Measurements from ENCODE around the gene KNCN.

Gene KNCN

DNA sequence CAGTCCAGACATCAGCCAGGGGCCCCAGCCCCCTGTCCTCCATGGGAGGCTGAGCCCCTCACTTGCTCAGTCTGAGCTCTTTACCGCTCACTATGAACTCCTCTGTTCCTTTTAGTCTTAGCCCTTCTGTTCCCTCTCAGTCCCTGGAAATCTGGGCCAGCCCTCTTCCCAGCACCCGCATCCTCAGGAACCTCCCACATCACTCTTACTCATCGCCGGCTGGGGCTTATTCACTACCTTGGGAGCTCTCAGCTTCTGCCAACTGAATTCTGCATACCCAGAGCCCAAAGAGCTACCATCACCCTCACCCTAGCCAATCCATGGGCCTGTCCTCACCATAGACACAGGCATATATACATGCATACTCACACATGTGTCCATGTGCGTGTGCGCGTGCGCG is 11.5 kb downstream of the KNCN start:
- DNase-seq: no peak

DNA sequence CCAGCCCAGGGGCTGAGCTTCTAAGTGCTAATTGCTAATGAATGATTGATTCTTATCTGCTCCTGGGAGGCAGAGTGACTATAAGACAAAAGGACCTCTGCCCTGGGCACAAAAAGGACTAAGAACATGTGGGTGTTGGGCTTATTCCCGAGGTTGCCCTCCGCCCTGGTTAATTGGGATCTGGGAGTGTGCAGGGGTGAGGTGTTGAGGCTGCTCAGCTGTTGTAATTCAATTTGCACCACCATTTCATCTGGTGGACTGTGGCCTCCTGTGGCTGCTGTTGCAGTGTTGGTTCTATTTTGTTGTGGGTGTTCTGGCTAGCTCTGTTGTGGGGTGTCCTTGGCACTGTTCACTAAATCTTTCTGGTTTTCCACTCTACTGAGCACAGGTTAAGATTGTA is 13.3 kb downstream of the KNCN start:
- DNase-seq: no peak

DNA sequence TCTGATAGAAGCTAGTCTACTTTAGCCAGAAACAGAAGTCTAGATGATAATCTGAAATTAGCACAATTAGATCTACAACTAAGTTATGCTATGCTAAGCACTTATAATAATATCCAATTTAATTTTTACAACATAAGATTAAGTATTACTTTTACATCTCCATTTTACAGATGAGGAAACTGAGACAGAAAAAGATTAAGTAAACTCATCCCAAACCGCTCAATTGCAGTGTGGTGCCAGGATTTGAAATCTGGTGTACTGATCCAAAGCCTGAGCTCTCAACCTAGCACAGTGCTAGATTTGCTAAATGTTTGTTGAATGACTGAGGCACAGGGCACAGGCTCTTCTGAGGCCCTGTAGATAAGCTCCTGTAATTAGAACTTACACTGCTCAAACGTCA is 13.8 kb downstream of the KNCN start:
- no peak for DNase-seq

DNA sequence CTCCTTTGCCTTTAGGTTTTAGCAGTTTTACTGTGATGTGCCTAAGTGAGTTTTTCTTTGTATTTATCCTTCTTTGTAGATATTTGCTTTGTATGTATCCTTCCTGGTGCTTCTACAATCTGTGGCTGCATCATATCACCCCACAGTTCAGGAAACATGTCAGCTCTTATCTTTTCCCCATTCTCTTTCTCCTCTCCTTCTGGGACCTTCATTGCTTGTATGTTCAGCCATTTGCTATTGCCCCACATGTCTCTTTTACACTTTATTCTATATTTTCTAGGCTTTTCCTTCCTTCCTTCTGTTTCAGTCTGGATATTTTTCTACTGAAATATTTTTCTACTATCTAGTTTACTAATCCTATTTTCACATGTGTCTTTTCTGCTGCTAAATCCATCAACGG is 14.9 kb downstream of the KNCN start:
- DNase-seq: no peak

DNA sequence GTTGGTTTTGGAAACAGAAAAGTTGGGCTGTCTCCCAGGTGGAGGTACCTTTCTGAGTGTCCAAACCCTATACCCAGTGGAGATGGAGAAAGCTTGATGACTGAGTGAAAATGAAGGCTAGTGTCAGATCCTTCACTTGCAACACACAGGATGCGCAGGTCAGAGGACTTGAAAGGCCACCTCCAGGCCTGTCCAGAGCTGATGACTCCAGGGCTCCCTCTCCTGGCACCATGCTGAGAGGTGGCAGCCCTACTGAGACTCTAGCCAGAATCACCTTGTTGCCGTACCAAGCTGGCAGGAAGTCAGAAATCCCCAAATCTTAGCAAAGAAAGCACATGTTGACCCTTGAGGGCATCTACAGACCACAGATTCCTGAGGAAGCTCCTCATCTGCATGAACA is 16.4 kb downstream of the KNCN start:
- no peak for DNase-seq

DNA sequence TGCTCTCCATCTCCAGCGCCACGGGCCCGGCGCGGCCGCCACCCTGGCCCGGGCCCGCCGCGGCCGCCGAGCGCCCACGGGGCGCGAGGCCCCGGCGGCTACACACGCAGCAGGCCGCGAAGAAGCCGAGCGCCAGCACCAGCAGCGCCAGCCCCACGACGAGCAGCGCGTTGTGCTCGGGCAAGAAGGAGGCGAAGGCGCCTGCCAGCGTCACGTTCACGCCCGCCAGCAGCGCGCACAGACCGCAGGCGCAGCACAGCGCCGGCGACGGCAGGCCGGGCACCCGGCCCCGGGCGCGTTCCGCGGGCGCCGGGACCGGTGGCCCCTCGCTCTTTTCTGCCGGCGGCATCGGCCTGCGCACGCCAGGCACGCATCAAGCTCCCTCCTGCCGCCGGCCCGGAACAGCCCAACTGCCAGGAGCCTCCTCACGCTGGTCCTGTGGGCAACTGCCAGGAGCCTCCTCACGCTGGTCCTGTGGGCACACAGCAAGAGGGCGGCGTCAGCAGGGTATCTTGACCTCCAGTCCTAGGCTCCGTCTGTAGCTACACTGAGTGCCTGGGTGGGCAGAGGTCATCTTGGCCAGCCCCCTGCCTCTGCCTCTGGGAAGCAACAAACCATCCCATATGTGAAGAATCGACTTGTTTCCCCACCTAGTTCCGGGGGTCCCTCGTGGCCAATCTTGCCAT is 18.1 kb downstream of the KNCN start:
- DNase-seq: peak in 1 of 2 donors; percentile 39

DNA sequence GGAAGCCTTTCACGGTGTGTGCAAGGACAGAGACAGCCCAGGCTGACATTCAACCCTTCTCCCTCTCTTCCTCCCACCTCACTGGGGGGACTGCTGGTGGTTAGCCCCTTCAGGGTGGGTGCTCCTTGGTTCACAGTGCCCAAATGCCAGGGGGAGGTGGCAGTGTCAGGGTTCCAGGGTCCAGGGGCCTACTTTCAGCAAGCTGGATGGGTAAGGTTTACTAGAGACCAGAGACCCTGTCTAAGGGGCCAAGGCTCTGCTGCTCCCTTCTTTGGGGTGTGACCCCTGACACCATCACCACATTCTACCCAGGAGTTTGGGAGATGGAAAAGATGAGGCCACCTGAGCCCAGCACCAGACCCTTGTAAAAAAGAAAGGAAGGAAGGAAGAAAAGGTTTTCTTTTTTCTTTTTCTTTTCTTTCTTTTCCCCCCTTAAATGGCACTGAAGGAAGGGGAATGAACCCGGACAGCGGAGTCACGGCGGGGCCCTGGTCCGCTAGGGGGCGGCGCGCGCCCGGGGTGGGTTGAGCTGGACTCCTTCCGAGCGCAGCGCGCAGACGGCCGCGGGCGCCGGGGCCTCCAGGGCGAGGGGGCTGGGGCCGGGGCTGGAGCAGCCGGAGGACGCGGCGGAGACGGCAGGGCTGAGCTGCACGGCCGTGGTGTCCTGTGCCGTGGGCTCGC is 18.8 kb downstream of the KNCN start:
- DNase-seq: peak; percentile 64 to 73

DNA sequence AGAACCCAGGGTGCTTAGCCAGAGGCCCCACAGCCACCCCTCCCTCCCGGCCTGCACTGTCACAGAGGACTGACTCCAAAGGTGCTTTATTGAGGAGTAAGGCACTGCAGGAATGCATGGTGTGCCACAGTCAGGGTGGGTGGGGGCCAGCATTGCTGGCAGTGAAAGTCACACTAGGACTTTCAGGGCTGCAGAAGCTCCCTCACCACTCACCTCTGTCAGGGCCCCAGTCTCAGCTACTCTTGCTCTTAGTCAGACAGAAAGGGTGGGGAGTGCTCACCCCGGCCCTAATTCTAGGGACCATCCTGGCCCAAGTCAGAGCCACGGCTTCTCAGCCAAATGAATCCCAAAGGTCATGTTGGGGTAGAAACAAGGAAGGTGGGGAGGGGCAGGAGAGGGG is 19.4 kb downstream of the KNCN start:
- no peak for DNase-seq

DNA sequence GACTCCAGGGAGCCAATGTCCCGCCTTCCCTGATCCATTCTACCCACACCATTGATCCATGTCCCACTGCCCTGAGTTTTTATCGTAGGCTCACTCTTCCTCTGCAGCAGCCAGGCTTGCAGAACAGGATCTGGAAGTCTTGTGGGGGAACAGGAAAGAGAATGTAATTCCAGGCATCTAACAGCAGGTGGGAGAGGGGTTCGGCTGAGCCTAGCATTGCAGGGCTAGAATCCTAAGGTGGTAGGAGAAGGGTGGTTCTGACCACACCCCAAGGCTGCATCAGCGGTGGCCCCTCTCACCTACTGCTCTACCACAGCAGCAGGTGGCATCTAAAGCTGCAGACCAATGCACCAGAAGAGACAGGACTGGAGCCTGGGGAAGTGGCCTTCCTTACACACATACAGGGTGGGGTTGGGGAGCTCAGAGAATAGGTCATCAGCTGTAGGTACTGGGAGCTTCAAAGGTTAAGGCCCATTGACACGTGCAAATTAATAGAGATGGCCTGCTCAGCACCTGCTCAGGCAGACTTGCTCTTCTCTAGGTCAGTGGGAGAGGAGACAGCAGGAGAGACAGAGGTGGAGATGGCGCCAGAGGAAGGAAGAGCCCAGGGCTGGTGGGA is 20.5 kb downstream of the KNCN start:
- no peak for DNase-seq

DNA sequence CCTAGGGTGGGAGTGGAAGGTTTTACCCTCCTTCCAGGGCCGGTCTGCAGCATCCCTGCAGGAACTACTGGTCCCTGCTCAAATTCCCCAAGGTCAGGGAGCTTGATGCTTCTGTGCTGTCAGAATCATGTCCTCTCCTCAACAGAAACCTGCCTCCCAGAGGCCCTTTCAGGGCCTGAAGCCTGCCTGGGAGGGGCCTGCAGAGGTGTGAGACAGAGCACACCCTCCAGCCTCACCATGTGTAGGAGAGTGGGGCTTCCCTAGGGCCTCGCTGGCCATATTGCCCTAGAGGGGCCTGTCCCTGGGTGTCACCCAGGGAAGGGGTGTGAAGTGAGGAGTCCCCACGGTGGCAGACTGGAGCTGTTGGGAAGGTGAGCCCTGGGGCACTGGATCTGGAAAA is 21.1 kb downstream of the KNCN start:
- DNase-seq: no peak

DNA sequence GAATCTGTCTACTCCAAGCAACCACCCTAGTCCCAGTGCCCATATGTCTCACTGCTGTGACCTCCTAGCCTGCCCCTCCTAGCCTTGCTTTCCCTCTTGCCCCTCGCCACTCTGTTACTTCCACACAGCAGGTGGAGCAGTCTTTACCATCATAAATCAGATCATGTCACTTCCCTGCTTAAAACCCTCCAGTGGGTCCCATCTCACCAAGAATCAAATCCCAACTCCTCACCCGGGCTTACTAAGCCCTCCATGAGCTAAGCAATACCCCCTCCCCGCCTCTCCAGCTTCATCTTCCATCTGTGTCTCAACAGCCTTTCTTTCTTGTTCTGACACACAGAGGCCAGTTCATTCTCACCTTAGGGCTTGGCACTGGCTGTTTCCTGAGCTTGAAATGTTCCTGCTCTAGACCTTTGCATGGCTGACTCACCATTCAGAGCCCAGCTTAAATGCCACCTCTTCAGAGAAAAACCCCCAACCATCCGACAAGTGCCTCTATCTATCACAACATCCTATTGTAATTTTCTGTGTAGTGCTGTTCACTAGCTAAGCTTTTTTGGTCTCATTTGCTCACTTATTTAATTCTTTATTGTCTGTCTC is 22.3 kb downstream of the KNCN start:
- no peak for DNase-seq

DNA sequence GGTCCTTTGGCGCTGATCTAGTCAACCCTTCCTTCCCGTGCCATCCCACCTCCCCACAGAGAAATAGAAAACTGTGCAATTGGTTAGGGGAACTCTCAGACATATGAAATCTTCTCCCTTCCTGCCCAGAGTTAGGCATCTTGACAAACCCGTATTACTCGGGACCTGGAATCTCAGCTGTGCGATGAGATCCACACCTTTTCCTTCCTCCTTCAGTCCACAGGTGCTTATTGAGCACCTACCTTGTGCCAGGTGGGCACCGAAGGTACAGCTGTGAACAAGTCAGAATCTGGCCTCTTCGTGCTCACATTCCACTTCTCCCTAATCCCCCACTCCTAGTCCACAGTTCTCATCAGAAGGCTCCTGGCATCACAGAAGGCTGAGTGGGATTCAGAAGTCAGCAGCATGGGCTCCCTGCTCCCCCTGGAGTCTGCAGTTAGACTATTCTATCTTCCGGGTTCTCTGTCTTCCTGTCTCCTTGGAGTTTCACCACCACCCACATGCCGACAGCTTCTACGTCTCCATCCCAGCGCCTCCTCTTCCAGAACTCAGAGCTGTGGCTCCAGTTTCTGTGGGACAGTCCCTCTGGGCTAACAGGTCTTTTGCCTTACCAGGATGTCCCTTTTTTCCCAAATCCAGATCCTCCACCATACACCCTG is 23.0 kb downstream of the KNCN start:
- no peak for DNase-seq

DNA sequence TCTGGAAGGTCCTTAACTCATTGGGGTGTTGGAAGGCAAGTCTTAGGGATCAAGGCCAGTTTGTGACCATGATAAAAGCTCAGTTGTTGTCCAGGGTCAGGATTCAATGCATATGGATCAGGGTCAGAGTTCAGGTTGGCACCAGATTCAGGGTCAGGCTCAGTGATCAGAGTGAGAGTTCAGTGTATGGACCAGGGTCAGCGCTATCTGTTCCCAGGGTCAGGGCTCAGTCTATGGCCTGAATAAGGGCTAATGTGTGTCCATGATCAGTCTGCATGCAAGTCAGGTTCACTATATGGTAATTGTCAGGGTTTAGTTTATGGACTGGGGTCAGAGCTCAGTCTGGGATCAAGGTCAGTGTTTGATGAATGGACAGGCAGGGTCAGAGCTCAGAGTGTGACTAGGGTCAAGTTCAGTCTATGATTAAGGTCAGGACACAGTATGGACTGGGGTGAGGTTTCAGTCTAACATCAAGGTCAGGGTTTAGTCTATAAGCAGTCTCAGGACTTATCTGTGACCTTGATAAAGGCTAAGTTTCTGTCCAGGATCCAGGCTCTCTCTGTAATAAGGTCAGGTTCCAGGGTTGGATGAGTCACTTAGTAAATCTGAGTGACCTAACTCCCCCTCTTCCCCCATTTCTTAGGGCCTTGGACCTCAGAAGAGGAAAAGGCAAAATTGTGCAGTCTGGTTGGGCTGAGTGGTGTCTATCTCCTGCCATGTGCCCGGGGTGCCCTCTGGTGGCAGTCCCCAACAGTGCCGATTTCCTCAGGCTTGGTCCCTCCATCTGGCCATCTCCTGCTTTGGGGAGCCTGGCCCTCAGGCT is 23.8 kb downstream of the KNCN start:
- peak; percentile 79 to 80 for DNase-seq

DNA sequence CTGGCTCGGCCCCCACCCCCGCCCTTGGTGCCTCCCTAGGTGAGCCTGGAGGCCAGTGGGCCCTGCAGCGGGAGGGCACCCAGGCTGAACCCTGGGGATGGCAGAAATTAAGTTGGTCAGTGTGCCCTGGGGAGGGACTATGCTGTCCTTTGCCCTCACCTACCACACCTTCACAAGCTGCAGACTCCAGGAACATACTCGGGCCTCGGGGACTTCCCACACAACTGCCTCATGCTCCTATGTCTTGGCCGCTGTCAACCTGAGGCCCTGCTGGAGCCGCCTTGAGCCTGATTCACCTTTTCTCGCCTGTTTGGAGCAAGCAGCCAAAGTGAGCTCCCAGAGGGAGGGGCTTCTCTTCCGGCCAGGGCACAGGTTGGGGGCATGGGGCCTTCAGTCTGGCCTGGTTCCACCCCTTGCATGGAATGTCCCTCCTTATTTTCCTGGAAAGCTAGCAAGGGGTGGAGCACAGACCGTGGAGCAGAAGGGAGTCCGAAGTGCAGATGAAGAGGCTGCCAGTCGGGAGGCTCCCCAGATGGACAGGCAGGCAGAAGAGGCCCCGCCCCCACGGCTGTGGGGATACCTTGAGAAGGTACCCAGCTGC is 24.7 kb downstream of the KNCN start:
- DNase-seq: no peak

DNA sequence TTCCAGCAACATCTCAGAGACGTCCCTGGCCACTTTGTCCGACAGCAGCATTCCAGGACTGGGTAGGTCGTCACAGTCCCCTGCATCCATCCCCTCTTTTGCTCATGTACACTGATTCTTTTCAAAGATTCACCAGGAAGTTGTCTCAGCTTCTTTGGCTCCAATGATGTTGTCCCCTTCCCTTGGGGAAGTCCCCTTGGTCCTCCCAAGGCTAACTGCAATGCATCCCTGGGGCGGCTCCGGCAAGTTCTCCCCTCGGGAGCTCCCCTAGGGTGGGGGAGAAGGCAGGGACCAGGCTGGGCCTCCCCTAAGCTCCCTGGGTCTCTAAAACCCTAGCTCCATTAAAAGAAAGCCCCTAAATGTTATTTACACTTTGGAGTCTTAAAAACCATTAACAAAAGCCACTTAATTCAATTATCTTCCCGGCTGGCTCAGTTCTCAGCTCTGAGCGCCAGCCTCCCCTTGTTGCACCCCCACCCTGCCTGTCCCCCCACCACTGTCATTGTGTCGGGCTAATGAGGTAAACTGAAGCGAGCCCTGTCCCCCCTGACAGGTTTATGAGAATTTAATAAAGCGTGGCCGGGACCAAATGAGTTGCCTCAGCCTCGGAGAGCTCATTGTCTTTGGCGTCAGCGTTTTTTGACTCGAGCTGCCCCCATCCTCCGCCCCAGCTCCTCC is 25.3 kb downstream of the KNCN start:
- DNase-seq: no peak

DNA sequence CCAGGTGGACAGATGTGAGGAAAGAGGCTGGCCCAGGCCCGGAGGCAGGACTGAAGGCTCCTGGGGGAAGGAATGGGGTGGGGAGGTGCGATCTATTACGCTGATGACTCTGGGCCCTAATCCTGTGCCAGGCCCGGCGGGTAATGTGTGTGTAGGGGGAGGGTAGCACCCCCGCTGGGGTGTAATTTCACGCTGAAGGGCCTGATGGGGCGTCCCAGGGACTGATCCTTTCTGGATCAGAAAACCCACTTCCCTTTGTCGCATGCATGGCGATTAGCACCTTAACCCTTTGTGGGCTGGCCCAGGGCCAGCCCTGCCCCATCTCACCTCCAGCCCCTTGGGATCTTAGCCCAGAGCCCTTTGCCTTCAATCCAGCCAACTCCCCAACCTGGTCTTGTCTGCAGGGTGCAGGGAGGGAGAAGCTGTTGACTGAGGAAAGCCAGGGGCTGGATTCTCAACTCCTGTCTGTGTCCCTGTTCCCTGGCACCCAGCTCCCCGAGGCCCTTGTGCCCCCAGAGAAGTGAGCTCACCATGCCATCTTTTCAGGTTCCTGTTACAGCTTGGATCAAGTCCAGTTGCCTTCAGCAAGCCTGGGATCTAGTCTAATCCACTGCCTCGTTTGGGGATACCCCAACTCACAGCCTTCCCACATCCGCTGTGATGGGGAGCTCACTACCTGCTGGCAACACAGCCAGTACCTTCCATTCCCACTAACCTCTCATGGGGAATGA is 26.0 kb downstream of the KNCN start:
- no peak for DNase-seq

DNA sequence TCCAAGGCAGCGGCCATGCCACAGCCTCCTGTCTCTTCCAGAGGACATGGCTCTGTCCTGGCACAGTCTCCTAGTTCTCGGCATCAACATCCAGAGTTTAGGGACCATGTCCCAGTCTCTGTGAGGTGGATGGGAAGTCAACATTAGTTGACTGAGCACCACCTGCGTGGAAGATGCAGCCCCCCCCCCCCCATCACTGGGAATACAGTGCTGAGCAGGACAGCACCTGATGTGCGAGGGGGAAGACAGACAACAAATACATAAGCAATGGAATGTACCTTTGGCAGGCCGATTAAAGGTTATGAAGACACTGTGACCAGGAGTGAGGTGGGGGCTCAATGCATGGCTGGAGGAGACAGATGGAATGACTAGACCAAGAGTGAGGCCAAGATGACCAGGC is 26.6 kb downstream of the KNCN start:
- no peak for DNase-seq

DNA sequence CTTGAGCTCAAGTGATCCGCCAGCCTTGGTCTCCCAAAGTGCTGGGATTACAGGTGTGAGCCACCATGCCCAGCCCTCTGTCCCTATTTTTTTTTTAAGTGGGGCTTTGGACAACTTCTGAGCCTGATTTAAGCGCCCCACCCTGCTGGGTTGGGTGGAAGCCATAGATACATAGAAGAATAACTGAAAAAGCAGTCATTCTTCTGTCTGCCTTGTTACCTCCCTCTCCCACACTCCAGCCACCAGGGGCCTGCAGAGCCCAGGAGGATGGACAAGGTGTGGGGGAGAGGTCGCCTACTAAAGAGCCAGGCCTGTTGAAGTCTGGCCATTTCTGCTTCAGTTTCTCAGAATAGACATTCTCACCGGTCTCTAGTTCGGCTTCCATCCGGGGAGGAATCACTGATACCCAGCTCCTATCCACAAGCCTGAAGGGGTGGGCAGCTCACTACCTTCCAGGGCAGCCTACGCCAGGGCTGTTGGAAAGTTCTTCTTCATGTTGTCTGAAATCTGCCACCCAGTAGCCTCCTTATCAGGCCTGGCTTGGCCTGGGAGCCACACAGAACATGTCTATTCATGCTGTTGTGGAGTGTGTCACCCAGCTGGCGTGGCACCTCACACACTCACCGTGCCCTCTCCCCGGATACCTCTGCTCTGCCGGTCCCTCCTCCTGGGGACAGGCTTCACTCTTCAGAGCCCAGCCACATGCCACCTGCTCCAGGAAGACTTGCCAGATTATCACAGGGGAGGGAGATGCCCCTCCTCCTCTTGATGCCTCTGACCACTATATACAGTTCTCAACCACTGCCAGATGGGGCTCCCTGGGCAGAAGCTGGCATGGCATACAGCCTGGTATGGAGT is 27.7 kb downstream of the KNCN start:
- no peak for DNase-seq

DNA sequence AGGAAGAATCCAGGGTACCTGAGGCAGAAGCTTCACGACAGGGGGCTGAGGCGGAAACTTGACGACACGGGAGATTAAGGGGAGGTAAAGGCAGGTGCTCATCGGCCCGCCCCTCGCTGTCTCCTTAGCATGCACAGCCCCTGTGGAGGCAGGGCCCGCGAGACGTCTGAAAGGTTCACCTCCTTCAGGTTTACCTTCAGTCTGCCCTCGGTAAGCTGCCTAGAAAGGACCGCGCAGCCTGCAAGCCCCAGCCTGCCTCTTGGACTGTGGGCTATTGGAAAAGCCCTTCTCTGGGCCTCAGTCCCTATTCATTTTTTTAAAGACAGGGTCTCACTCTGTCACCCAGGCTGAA is 28.5 kb downstream of the KNCN start:
- no peak for DNase-seq

Data from stimulated activated CD4-positive, alpha-beta T cell treated with anti-CD3 and anti-CD28 coated beads, Interleukin-2, amount 100 ng/mL, for 48 hours (primary cell).